Kidney (tissue), 14 donors: ENCODE data around the gene CIAO3. TPM values are rescaled to one million over a fixed set of nuclear protein-coding genes. Genes with fewer than 3 reads are reported as not detected.

Experiments used
- DNase-seq, 5 donors: peaks; one replicate each; pipeline ENCODE4 v3.0.0-alpha.2; 2013 to 2020
- FAIRE-seq: peaks from 2 replicates; lab custom pipeline; 2012; peaks lifted over from hg19 to GRCh38; lab: Jason Lieb, UNC
- H3K27ac ChIP-seq, 2 donors: one replicate each; pipeline ENCODE4 v1.7.0; 2013; ENCODE audit warnings: low read depth in 2 of 2, low read length in 2 of 2, inconsistent platforms in 1 of 2
- H3K27me3 ChIP-seq: one replicate; pipeline ENCODE4 v1.7.1; 2013; ENCODE audit warnings: low read length, inconsistent platforms; ENCODE audit not compliant: control insufficient read depth, insufficient read depth
- H3K36me3 ChIP-seq, 3 donors: one replicate each; pipeline versions ENCODE4 v1.7.0 to v1.7.1; 2013; ENCODE audit warnings: low read length in 3 of 3, control low read depth in 1 of 3, inconsistent platforms in 1 of 3; ENCODE audit not compliant: insufficient read depth in 3 of 3, control insufficient read depth in 2 of 3
- H3K4me1 ChIP-seq, 3 donors: one replicate each; pipeline versions ENCODE4 v1.7.0 to v1.7.1; 2013; ENCODE audit warnings: low read length in 3 of 3, inconsistent platforms in 1 of 3, low read depth in 1 of 3; ENCODE audit not compliant: control insufficient read depth in 2 of 3, insufficient read depth in 2 of 3
- H3K4me3 ChIP-seq, 3 donors: one replicate each; pipeline versions ENCODE4 v1.7.0 to v1.8.1; 2013; ENCODE audit warnings: low read length in 3 of 3, control low read depth in 1 of 3, inconsistent platforms in 1 of 3
- H3K9ac ChIP-seq, 3 donors: one replicate each; pipeline versions ENCODE4 v1.7.0 to v1.7.1; 2013; ENCODE audit warnings: low read length in 3 of 3, control low read depth in 1 of 3, inconsistent platforms in 1 of 3
- H3K9me3 ChIP-seq, 3 donors: one replicate each; pipeline versions ENCODE4 v1.7.0 to v1.7.1; 2013; ENCODE audit warnings: low read length in 3 of 3, control low read depth in 1 of 3, inconsistent platforms in 1 of 3; ENCODE audit not compliant: control insufficient read depth in 2 of 3, insufficient read depth in 1 of 3
- intact Hi-C: fragments of 100-400 bp; cut with DNase I; formaldehyde crosslinking; loops from one replicate; pipeline ENCODE4 v1.11.1; 2022
- polyA plus RNA-seq: library from polyadenylated mRNA; stranded (reverse); fragments of 350-450 nt; fragmentation: Illumina TruSeq; extraction: RNeasy Lipid Tissue Mini Kit (QIAGEN cat#74804); gene quantifications from one replicate; pipeline ENCODE4 v1.2.3, GENCODE V29; 2014; ENCODE audit warnings: low read depth, low replicate concordance; ENCODE audit not compliant: insufficient read depth
- total RNA-seq: library from RNA; stranded (reverse); fragmentation: NEBNext Ultra II Directional; extraction: Animal tissue kit (Norgen Biotek cat#: 25700); gene quantifications from one replicate; pipeline ENCODE4 v1.2.1, GENCODE V29; 2021
- TF ChIP-seq, protein P1 (sequence below): IDR thresholded peaks from 3 replicates; pipeline ENCODE4 v1.5.1; 2012; ENCODE audit warnings: mild to moderate bottlenecking, moderate library complexity, borderline replicate concordance; ENCODE audit not compliant: insufficient read depth; ENCODE audit errors: extremely low read depth
- donor health status: control.
- donor health status: control.
- donor health status: control.
- donor health status: control.
- donor health status: control.
- donor health status: DM: yes; HTN: yes; CAD: no.
- donor health status: Normal renal cell carcinoma (clear cell type).

The CIAO3 gene
- total and polyA plus RNA-seq, 2 donors from 2014 or later: 36.8 to 37.7 TPM

DNA sequence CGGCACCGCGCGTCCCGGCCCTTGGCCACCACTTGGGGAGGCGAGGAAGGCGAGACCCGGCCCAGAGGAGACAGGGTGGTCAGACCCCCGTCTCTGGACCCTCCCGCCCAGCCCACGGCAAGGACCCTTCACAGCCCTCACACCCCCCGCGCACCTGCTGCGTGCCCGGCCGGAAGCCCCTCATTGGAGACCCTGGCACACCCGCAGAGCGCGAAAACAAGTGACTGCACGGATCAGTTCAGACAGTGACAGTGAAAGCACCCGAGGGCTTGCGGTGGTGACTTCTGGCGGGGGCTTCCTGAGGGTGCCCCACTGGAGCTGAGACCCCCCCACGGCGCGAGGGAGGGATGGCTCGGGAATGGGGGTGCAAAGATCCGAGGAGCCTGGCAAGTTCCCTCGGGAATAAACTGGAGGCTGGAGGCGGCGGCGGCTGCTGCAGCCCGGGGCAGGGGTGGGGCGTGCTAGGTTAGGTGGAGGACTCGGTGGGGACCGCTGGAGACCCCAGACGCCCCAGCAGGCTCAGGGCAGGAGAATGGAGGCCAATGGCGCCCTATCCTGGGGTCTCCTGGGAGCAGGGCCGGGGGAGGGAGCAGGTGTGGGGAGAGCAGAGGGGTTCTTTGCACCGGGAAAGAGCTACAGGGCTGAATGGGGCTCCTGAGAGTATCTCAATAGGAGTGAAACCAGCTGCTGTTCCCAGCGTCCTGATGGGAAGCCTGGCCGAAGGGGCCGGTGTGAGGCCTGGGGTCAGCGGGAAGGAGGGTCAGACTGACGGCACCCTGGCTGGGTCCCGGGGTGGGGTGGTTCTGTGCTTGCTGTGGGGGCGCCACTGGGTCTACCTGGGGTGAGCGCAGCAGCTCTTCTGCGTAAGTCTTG lies 34.4 kb downstream of the CIAO3 start:
- TF ChIP-seq, protein P1, sequence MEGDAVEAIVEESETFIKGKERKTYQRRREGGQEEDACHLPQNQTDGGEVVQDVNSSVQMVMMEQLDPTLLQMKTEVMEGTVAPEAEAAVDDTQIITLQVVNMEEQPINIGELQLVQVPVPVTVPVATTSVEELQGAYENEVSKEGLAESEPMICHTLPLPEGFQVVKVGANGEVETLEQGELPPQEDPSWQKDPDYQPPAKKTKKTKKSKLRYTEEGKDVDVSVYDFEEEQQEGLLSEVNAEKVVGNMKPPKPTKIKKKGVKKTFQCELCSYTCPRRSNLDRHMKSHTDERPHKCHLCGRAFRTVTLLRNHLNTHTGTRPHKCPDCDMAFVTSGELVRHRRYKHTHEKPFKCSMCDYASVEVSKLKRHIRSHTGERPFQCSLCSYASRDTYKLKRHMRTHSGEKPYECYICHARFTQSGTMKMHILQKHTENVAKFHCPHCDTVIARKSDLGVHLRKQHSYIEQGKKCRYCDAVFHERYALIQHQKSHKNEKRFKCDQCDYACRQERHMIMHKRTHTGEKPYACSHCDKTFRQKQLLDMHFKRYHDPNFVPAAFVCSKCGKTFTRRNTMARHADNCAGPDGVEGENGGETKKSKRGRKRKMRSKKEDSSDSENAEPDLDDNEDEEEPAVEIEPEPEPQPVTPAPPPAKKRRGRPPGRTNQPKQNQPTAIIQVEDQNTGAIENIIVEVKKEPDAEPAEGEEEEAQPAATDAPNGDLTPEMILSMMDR: no peak
- H3K27ac ChIP-seq: no peak overlapping the region
- H3K4me1 ChIP-seq: no peaks in the 10 kb centered on the region
- DNase-seq: peak in 1 of 5 donors; percentile 36
- peaks cover 26% of the 10 kb centered on the region for H3K27me3 ChIP-seq
- no peaks in the 10 kb centered on the region for H3K36me3 ChIP-seq
- intact Hi-C loops: no loop called here
- H3K4me3 ChIP-seq: no peak overlapping the region
- H3K9me3 ChIP-seq: no peaks in the 10 kb centered on the region
- no peak for FAIRE-seq
- no peak overlapping the region for H3K9ac ChIP-seq

DNA sequence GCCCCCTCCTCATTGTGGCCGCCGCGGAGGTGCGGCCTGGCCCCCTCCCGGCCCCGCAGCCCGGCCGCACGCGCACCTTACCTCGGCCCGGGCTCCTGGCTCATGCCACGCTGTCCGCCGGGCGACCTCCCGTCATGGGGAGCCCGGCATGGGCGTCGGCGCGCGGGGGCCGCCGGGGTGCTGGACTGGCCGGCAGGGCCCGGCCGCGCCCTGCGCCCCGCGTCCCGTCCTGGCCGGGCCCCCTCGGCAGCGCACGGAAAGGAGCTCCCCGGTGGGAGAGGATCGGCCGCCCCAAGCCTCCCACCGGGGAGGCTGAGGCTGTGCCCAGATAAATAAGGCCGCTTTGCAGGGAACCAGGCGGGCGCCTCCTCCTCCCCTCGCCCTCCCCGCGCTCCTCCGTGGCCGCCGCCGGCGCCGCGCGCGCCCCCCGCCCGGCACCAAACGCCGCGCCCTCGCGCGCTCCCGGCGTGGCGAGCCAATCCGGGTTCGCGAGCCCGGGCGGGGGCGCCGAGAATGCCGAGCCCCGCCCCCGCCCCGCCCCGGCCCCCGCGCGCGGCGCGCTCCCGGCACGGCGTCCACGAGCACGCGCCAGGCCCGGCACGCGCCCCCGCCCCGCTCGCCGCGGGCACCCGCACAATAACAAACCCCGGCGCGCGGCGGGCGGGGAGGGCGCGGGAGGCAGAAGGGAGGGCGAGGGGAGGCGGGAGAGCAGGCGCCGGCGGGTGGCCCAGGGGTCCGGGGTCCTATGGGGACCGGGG lies 35.2 kb downstream of the CIAO3 start, which contains the start of gene FBXL16:
Gene FBXL16, minus strand, starts transcription at position 371 of the 758 bp plus-strand sequence. CDS start 8,396 bp downstream, outside the sequence.
- H3K9ac ChIP-seq: no peak within 1 kb of the TSS
- intact Hi-C loops: no loop called here
- H3K4me1 ChIP-seq: no peaks in the 10 kb centered on the region
- no peak within 1 kb of the TSS for H3K4me3 ChIP-seq
- no peak within 1 kb of the TSS for H3K27ac ChIP-seq
- H3K27me3 ChIP-seq: peaks cover 26% of the 10 kb centered on the region
- no peaks in the 10 kb centered on the region for H3K9me3 ChIP-seq
- TF ChIP-seq, protein P1: no peak
- H3K36me3 ChIP-seq: no peaks in the 10 kb centered on the region
- DNase-seq (no peak), FAIRE-seq (no peak)

DNA sequence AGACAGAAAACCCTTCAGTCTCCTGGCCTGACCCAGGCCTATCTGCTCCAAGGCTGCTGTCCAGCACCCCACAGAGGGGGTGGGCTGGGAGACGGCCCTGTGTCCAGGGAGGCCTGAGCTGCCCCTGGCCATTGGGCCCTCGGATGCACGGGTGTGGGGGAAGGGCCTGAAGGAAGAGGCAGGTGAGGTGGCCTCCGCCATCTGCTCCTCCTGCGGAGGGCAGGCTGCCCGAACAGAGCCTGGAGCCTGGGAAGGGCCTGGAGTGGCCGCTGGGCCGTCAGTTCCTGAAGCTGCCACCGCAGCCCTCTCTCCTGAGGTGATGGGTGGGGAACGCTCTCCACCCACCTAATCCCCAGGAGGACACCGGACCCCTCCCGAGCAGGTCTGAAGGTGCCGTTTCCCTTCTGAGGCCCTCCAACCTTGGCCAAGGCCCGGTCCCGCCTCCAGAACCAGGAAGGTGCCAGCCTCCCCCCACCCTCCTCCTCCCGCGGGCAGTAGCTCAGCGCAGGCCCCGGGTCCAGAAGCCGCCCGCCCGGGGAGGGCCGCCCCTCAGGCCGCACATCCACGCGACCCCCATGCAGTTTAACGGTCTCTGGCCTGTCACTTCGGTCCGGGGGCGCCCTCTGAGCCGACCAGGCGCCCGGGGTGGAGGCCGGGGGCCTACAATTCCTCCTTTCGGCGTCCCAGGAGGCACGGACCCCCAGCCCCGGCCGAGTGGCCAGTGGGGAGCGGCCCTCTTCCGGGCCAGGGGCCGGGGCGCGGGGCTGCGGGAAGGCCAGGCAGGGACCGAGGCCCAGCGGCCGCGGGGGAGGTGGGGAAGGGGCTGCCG lies 36.0 kb downstream of the CIAO3 start:
- no peak overlapping the region for H3K4me3 ChIP-seq
- no peak overlapping the region for H3K27ac ChIP-seq
- FAIRE-seq (no peak), DNase-seq (no peak)
- intact Hi-C loops: no loop called here
- H3K4me1 ChIP-seq: no peaks in the 10 kb centered on the region
- H3K36me3 ChIP-seq: no peaks in the 10 kb centered on the region
- peaks cover 26% of the 10 kb centered on the region for H3K27me3 ChIP-seq
- no peaks in the 10 kb centered on the region for H3K9me3 ChIP-seq
- TF ChIP-seq, protein P1: no peak
- H3K9ac ChIP-seq: no peak overlapping the region
